Neural cell (in vitro differentiated cells): Measurements from ENCODE around the gene GOLGA6D. TPM values are rescaled to one million over a fixed set of nuclear protein-coding genes. Genes with fewer than 3 reads are reported as not detected.
"Not testable (repeated sequence)": the region's sequence is repeated elsewhere in the genome, so short reads cannot be mapped to it uniquely, and the experiment has no call there.

Experiments
- H2AFZ ChIP-seq: fragments of 200-600, 300-800 bp; sonication (generic), shearing (Covaris generic); 2 replicates; pipeline ENCODE4 v1.6.0; 2014; ENCODE audit warnings: low read depth, mild to moderate bottlenecking, antibody characterized with exemption, low read length, moderate library complexity
- H3F3A ChIP-seq: fragments of 200-600 bp; shearing (Covaris generic); 2 replicates; pipeline ENCODE4 v1.6.1; 2016; ENCODE audit warnings: mild to moderate bottlenecking, moderate library complexity, mixed read lengths, antibody characterized with exemption, low read length; ENCODE audit not compliant: insufficient read depth, poor library complexity, severe bottlenecking
- H3K27ac ChIP-seq: fragments of 200-600, 300-800 bp; sonication (generic), shearing (Covaris generic); 2 replicates; pipeline ENCODE4 v1.5.1; 2014; ENCODE audit warnings: mild to moderate bottlenecking, low read length, moderate library complexity
- H3K27me3 ChIP-seq: fragments of 300-800, 200-600 bp; sonication (generic), shearing (Covaris generic); 2 replicates; pipeline ENCODE4 v1.6.0; 2014; ENCODE audit warnings: mild to moderate bottlenecking, low read depth, low read length, moderate library complexity; ENCODE audit not compliant: insufficient read depth
- H3K36me3 ChIP-seq: fragments of 300-800, 200-600 bp; sonication (generic), shearing (Covaris generic); 2 replicates; pipeline ENCODE4 v1.5.1; 2014; ENCODE audit warnings: mild to moderate bottlenecking, antibody characterized with exemption, low read length, moderate library complexity; ENCODE audit not compliant: insufficient read depth
- H3K4me2 ChIP-seq: fragments of 300-800, 200-600 bp; sonication (generic), shearing (Covaris generic); 2 replicates; pipeline ENCODE4 v1.6.0; 2014; ENCODE audit warnings: mild to moderate bottlenecking, low read length
- H3K4me3 ChIP-seq: fragments of 300-800, 200-600 bp; sonication (generic), shearing (Covaris generic); 2 replicates; pipeline ENCODE4 v1.5.1; 2014; ENCODE audit warnings: mild to moderate bottlenecking, low read length, moderate library complexity
- H3K79me2 ChIP-seq: fragments of 200-600 bp; shearing (Covaris generic); replicated peaks from 2 replicates; pipeline ENCODE4 v1.6.0; 2014; ENCODE audit warnings: mild to moderate bottlenecking, low read length, moderate library complexity; ENCODE audit not compliant: insufficient read depth
- H3K9ac ChIP-seq: fragments of 300-800, 200-600 bp; sonication (generic), shearing (Covaris generic); 2 replicates; pipeline ENCODE4 v1.6.1; 2016; ENCODE audit warnings: mild to moderate bottlenecking, low read length, mixed read lengths
- H3K9me2 ChIP-seq: fragments of 200-600 bp; shearing (Covaris generic); 2 replicates; pipeline ENCODE4 v1.6.1; 2016; ENCODE audit warnings: mild to moderate bottlenecking, low read length, mixed read lengths; ENCODE audit not compliant: insufficient read depth
- H3K9me3 ChIP-seq: fragments of 200-600, 300-800 bp; sonication (generic), shearing (Covaris generic); 2 replicates; pipeline ENCODE4 v1.6.1; 2016; ENCODE audit warnings: mild to moderate bottlenecking, mixed run types, low read length, moderate library complexity, mixed read lengths
- H4K20me1 ChIP-seq: fragments of 200-600 bp; shearing (Covaris generic); 2 replicates; pipeline ENCODE4 v1.6.1; 2016; ENCODE audit warnings: mild to moderate bottlenecking, mixed run types; ENCODE audit not compliant: insufficient read depth
- CTCF ChIP-seq: fragments of 450-650 bp; IDR thresholded peaks from 2 replicates; pipeline ENCODE4 v1.5.1; 2014; ENCODE audit warnings: antibody characterized with exemption, mild to moderate bottlenecking, moderate library complexity; ENCODE audit not compliant: poor library complexity, severe bottlenecking
- EP300 ChIP-seq: fragments of 450-650 bp; conservative IDR thresholded peaks from 2 replicates; pipeline ENCODE4 v1.6.1; 2014; ENCODE audit warnings: antibody characterized with exemption, mild to moderate bottlenecking, moderate library complexity; ENCODE audit not compliant: poor library complexity, severe bottlenecking
- EZH2 ChIP-seq: fragments of 200-600, 300-800 bp; shearing (Covaris generic), sonication (generic); IDR thresholded peaks from 2 replicates; pipeline ENCODE4 v1.6.1; 2014; ENCODE audit warnings: antibody characterized with exemption, low read length, borderline replicate concordance, mild to moderate bottlenecking; ENCODE audit not compliant: insufficient read depth, poor library complexity, severe bottlenecking
- MXI1 ChIP-seq: fragments of 450-650 bp; conservative IDR thresholded peaks from 2 replicates; pipeline ENCODE4 v1.6.1; 2014; ENCODE audit warnings: antibody characterized with exemption, mild to moderate bottlenecking; ENCODE audit not compliant: poor library complexity, severe bottlenecking
- POLR2AphosphoS5 ChIP-seq: IDR thresholded peaks from 2 replicates; pipeline ENCODE4 v1.6.1; 2012
- RAD21 ChIP-seq: fragments of 450-650 bp; conservative IDR thresholded peaks from 2 replicates; pipeline ENCODE4 v1.6.1; 2014; ENCODE audit warnings: antibody characterized with exemption, mild to moderate bottlenecking, moderate library complexity
- REST ChIP-seq: IDR thresholded peaks from 2 replicates; pipeline ENCODE4 v1.6.1; 2012; ENCODE audit warnings: borderline replicate concordance
- SMC3 ChIP-seq: fragments of 450-650 bp; conservative IDR thresholded peaks from 2 replicates; pipeline ENCODE4 v1.6.1; 2014; ENCODE audit warnings: antibody characterized with exemption, mild to moderate bottlenecking, moderate library complexity; ENCODE audit not compliant: poor library complexity
- TAF1 ChIP-seq: IDR thresholded peaks from 2 replicates; pipeline ENCODE4 v1.6.1; 2012; ENCODE audit warnings: low read depth
- polyA plus RNA-seq: library from polyadenylated mRNA; depleted of rRNA; stranded (reverse); fragments of >200 nt; gene quantifications from 2 replicates; pipeline ENCODE4 v1.2.3, GENCODE V29; 2014

Gene GOLGA6D
- polyA plus RNA-seq, 1 donor from 2014 or later, result not detected

- Histone ChIP-seq H3K27me3 (no peaks in the 10 kb centered on the region), H3K9me2 (no peaks in the 10 kb centered on the region), H3K27ac (no peak overlapping the region), H3K9ac (no peak overlapping the region), H3K4me2 (no peak overlapping the region), H3F3A (no peaks in the 10 kb centered on the region), H3K4me3 (no peak overlapping the region), H3K36me3 (no peaks in the 10 kb centered on the region), H2AFZ (no peak overlapping the region), H3K9me3 (no peaks in the 10 kb centered on the region), H4K20me1 (no peaks in the 10 kb centered on the region), H3K79me2 (no peaks in the 10 kb centered on the region)
- TF ChIP-seq EP300 (no peak), CTCF (no peak), POLR2AphosphoS5 (no peak), MXI1 (no peak), SMC3 (no peak), EZH2 (no peak), REST (no peak), TAF1 (no peak)
Measured at GRCh38 chr15:75328493-75329314, 46.1 kb downstream of the GOLGA6D start.

- Histone ChIP-seq H3K9me3 (no peaks in the 10 kb centered on the region), H3K27ac (no peak overlapping the region), H4K20me1 (no peaks in the 10 kb centered on the region), H2AFZ (no peak overlapping the region), H3K79me2 (no peaks in the 10 kb centered on the region), H3K9me2 (no peaks in the 10 kb centered on the region), H3K36me3 (no peaks in the 10 kb centered on the region), H3K27me3 (no peaks in the 10 kb centered on the region), H3K4me3 (no peak overlapping the region), H3K4me2 (no peak overlapping the region), H3K9ac (no peak overlapping the region), H3F3A (no peaks in the 10 kb centered on the region)
- TF ChIP-seq REST (no peak), EZH2 (no peak), RAD21 (no peak), POLR2AphosphoS5 (no peak), EP300 (no peak), SMC3 (no peak), MXI1 (no peak), TAF1 (no peak), CTCF (no peak)
Measured at GRCh38 chr15:75329571-75329970, 46.9 kb downstream of the GOLGA6D start.

- H3K27ac ChIP-seq, H3K9me3 ChIP-seq, H3K27me3 ChIP-seq, H3K4me3 ChIP-seq, H3K9ac ChIP-seq, H3F3A ChIP-seq, H2AFZ ChIP-seq, H3K36me3 ChIP-seq, H3K79me2 ChIP-seq, H3K9me2 ChIP-seq, H4K20me1 ChIP-seq, H3K4me2 ChIP-seq: not testable (repeated sequence)
Measured at GRCh38 chr15:75332093-75332492, 49.5 kb downstream of the GOLGA6D start.
